GM21390 (cell line): Measurements from ENCODE around the gene HERPUD1.

Source experiments
- ATAC-seq: cut with Tn5 transposase; IDR thresholded peaks from one replicate; pipeline ENCODE4 v1.9.1; 2021; ENCODE audit not compliant: unreplicated experiment

Gene HERPUD1

DNA sequence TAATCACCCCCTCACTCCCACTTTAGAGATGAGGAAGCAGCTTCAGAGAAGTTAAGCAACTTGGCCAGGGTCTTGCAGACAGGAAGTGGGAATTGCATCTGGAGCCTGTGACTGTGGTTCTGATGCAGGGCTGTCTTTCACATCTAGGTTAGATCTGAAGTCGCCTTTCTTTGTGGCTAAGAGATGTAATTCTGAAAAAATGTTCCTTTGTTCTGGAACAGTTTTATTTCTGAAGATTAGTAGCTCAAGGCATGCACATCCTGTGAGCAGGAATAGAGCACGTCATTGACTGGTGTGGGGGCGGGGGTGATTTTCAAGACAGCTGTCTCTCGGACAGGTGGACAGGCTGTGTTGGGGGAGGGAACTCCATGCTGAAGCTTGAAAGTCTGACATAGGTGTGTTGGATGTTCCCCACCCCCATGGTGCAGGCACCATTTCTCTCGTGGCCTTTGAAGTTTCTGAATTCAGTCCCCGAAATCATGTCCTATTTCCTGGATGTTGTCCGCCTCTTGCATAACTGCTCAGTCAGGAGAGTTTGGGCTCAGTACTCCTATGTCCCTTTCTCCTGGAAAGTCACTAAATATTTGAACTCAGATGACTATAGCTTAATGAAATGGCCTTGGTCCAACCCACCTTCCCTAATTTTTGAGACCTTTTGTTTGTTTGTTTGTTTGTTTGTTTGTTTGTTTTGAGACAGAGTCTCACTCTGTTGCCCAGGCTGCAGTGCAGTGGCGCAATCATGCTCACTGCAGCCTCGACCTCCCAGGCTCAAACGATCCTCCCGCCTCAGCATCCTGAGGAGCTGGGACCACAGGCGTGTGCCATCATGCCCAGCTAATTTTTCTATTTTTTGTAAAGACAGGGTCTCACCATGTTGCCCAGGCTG lies 21.0 kb upstream of the HERPUD1 start:
- no peak for ATAC-seq

GRCh38 chr16:56911771-56912571 lies 20.0 kb upstream of the HERPUD1 start:
- peak; percentile 58 for ATAC-seq

DNA sequence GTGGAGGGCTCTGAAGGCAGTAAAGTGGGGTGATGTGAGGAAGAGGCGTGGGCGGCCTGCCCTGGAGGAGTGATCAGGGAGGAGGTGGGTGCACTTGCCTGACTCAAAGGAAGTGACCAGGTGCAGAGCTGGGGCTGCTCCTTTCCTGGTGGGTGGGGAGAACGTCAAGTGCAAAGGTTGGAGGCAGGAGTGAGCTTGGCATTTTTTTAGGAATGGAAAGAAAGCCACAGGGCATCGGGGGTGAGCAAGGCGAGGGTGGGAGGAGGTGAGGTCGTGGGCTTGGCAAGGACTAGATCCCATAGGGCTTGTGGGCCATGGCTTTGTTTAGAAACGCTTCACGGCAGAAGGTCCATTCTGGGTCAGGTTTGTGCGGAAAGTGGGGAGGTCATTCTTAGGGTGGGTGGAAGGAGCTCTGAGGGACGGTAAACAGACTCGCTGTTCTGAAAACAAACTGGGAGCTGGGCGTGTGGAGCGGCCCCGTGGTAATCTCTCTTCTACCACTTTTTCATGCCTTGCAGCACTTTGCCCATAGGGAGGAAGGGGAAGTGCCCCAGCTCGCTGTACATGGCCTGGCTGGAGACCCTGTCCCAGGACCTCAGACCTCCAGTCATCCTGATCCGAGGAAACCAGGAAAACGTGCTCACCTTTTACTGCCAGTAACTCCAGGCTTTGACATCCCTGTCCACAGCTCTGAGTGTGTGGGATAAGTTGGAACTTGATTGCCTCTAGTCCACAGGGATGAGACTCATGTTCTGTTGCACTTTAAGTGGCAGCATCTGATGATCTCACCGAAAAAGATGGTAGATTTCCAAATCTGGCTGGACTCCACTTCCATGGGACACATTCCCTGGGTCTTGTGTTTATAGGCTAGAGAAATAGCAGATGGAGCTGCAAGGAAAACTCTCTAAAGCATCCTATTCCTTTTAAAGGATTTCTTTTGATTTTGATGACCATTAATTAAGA lies 18.9 kb upstream of the HERPUD1 start:
- ATAC-seq: no peak

DNA sequence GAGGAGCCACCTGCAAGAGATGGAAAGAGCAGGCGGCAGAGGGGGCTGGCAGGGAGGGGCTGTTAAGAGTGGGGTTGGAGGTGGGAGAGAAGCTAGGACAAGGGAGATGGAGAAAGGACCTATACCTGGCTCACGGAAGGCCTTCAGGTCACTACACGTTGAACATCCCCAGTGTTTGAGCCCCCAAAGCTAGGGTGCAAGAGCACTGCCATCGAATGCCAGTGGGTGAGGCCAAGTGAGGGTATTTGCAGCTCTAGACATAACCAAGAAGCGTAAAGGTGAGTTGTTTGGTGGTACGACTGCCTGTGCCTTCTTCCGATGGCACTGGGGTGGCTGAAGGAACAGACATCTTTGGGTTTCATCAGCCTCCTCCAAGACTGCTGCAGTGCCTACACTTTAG lies 17.0 kb upstream of the HERPUD1 start:
- no peak for ATAC-seq

DNA sequence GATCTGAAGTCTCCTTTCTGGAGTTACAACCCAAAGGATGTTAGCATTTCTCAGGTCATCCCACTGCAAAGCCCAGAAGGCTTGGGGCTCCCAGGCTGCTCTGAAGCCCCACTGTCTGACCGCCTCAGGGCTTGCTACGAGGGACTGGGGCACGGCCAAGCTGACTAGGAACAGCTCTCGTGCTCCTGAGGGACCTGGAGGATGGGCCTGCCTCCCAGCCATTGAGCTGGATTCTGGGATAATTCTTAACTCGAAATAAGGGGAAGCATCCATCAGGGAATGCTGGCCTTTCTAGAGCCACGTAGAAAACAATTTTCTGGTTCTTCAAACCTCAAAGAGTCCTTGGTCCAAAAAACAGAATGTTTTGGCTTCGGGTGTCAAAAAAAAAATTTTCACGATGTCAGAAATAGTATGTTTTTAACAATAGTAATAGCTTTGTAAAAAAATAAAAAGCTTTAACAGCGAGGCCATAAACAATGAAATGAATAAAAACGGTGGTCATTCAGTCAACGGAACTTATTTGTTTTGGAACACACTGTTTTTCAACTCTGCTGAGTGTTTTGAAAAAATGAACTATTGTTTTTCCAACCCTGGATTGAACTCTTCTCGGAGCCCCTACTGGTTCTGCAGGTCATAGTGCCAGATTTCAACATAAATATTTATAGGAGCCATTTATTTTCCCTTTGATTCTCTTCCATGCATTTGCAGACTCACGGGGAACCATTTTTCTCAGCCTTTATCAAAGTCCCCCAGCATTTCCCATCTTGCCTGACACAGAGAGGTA lies 16.4 kb upstream of the HERPUD1 start:
- no peak for ATAC-seq

DNA sequence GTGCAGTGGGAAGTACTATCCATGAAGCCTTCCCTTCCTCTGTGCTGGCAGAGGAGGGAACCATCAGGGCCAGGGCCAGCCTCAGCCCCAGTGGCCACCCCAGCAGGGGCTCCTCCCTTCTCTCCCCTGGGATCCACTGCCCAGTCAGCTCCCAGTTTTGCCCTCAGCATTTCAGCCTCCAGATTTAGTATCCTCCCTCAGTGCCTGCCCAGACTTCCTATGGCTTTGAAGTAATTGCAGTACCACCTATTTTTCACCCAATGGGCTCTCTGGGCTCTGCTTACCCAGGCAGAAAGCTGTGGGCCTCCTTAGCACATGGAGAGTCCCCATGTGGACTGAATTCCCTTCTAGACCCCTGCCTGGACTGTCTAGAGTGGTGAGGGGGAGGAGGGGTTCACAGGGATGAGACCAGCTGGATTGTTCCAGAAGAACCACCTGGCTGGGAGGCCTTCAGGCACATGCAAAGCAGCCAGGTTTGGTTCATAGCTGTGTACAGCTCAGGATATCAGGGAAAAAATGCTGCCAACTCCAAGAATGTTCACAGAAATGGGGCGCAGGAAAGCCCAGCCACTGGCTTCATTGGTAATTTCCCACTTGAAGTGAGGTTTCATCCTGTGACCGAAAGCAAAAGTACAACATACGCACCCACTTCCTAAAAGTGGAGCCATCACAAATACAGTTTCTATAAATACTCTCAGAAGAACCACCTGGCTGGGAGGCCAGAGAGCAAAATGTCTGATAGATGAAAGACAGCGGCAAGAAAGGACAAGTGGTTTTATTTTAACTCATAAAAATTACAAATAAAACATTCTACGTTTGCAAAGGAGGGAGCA lies 15.2 kb upstream of the HERPUD1 start:
- peak; percentile 78 for ATAC-seq

DNA sequence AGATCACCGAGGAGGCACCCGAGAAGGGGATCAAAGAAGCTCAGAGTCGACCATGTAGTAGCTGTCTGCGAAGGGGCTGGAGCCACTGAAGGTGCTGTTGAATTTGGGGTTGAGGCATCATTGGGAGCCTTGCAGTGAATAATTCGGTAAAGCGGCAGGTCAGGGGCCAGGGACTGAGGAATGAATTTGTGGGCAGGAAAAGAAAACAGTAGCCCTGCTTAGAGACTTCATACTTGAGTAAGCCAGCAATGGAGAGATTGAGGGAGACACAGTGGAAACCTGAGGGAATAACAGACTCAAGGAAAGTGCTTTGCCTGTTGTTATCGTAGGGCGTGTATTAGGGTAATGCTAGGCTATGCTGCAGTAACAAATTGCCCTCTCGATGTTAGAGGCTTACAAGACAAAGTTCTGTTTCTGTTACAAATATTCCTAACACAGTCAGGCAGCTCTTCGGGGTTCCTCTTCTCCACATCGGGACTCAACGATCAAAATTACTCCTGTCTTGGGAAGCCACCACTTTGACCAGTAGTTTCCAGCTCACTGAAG lies 13.4 kb upstream of the HERPUD1 start:
- ATAC-seq: no peak

- ATAC-seq: no peak
Measured at GRCh38 chr16:56919099-56919800, 12.7 kb upstream of the HERPUD1 start.

GRCh38 chr16:56921571-56921970 lies 10.4 kb upstream of the HERPUD1 start:
- ATAC-seq: no peak

DNA sequence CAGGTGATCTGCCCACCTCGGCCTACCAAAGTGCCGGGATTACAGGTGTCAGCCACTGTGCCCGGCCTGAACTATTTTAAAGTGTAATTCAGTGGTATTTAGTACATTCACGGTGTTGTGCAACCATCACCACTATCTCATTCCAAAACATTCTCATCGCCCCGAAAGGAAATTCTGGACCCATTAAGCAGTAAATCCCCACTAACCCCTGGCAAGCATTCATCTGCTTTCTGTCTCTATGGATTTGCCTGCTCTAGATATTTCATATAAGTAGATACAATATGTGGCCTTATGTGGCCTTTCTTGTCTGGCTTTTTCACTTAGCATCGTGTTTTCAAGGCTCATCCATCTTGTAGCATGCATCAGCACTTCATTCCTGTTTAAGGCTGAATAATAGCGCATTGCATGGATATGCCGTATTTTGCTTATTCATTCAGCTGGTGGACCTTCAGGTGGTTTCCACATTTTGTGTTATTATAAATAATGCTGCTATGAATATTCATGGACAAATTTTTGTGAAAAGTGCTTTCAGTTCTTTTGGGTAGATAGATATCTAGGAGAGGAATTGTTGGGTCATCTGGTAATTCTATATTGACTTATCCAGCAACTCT lies 8.4 kb upstream of the HERPUD1 start:
- ATAC-seq: no peak

DNA sequence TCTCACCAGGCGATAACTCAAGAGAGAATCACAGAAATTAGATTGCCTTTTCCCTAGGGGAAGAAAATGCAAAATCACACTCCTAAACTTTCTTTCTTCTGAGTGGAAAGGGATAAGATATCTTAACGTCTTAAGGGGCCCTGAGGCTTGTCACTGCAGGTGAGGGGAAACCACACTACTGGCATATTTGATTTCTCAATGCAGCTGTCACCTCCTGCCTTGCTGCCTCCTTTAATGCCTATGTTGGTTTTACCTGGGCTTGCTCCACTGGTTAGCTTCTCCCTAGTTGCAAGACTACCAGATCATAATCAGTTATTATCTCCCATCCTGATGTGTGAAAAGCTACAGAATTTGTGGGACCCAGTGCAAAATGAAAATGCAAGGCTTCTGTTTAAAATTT lies 4.5 kb upstream of the HERPUD1 start:
- ATAC-seq: no peak

DNA sequence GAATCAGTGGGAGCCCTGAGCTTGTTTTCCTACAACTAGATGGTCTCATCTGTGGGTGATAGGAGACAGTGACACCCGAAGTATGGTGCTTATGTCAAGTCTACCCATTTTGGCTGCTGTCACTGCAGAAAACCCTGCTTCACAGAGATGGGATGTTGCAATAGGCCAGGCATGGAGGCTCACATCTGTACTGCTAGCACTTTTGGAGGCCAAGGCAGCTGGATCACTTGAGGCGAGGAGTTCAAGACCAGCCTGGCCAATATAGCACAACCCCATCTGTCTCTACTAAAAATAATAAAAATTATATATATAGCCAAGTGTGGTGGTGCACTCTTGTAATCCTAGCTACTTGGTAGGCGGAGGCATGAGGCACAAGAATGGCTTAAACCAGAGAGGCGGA lies 2.3 kb upstream of the HERPUD1 start:
- no peak for ATAC-seq

GRCh38 chr16:56930486-56931270 lies 1.3 kb upstream of the HERPUD1 start:
- ATAC-seq: no peak

GRCh38 chr16:56931271-56931891 lies 561 bp upstream of the HERPUD1 start:
- ATAC-seq: peak; percentile 45

DNA sequence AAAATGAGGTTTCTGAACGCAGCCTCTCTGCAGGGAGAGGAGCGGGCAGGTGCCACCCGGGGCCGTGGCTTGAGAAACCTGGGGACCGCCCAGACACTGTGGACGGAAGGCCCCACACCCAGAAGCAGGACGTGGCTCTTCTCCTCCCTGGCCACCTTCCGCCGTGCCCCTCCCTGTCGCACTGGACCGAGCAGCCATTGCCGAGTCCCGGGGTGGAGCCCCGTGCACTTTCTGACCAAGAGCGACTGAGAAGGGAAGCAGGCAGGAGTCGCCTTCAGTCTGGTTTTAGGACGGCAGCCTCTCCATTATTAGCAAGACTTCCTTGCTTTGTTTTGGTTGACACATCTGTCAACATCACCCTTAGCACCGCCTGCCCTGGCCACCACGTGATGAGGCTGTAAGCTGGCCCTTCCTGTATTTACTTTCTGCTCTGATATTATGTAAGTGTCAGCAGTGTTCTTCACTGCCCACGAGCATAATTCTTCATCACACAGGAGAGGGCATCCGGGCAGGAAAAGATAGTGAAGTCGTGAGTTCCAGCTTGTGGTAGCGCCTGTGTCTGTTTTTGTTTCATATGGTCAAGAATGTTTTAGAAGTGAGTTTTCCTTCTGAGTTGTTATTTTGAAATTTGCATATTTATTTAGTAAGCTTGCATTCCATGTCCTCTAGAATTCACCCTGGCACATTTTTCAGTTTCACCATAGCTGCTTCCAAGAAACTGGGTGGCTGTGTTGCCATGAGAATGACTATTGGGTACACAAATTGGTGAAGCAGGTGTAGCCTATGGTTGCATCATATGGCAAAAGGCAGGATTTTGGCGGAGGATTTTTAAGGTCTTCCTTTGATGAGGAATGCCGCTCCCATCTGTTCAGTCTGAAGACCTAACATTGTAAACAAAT lies 1.0 kb downstream of the HERPUD1 start:
- peak; percentile 9 for ATAC-seq
